Mesodermal cell (in vitro differentiated cells): Measurements from ENCODE around the gene SLC5A10.

ENCODE experiments used
- H3K27ac ChIP-seq: 2 replicates; pipeline ENCODE4 v1.7.0; 2013; ENCODE audit warnings: mild to moderate bottlenecking, low read depth, low read length, moderate library complexity; ENCODE audit not compliant: severe bottlenecking
- H3K36me3 ChIP-seq: 2 replicates; pipeline ENCODE4 v1.7.1; 2013; ENCODE audit warnings: mild to moderate bottlenecking, low read length, moderate library complexity; ENCODE audit not compliant: control insufficient read depth, insufficient read depth
- H3K4me1 ChIP-seq: one replicate; pipeline ENCODE4 v1.7.1; 2013; ENCODE audit warnings: mild to moderate bottlenecking, low read length; ENCODE audit not compliant: insufficient read depth, control insufficient read depth, poor library complexity, severe bottlenecking
- H3K4me3 ChIP-seq: 2 replicates; pipeline ENCODE4 v1.7.0; 2013; ENCODE audit warnings: low read length, control low read depth, mild to moderate bottlenecking; ENCODE audit not compliant: insufficient read depth, poor library complexity, severe bottlenecking; ENCODE audit errors: extremely low read depth
- H3K9me3 ChIP-seq: 2 replicates; pipeline ENCODE4 v1.7.1; 2013; ENCODE audit warnings: mild to moderate bottlenecking, low read length, moderate library complexity; ENCODE audit not compliant: control insufficient read depth
- WGBS, 2 experiments: methylation state at CpG; one replicate each; pipeline ENCODE4 v1.1.5; 2013; ENCODE audit warnings: missing lambda C conversion rate in 2 of 2; ENCODE audit not compliant: insufficient coverage in 2 of 2; 5-methylcytosine and 5-hydroxymethylcytosine counted together

Gene SLC5A10

GRCh38 chr17:18965530-18966236 lies 13.7 kb downstream of the SLC5A10 start:
- H3K9me3 ChIP-seq: no peaks in the 10 kb centered on the region
- H3K4me3 ChIP-seq: no peak overlapping the region
- peaks cover 43% of the 10 kb centered on the region for H3K4me1 ChIP-seq
- 94% methylated on average over 11 to 12 of the region's 14 CpGs for WGBS, 2 experiments
- no peak overlapping the region for H3K27ac ChIP-seq
- H3K36me3 ChIP-seq: peaks cover 12% of the 10 kb centered on the region

DNA sequence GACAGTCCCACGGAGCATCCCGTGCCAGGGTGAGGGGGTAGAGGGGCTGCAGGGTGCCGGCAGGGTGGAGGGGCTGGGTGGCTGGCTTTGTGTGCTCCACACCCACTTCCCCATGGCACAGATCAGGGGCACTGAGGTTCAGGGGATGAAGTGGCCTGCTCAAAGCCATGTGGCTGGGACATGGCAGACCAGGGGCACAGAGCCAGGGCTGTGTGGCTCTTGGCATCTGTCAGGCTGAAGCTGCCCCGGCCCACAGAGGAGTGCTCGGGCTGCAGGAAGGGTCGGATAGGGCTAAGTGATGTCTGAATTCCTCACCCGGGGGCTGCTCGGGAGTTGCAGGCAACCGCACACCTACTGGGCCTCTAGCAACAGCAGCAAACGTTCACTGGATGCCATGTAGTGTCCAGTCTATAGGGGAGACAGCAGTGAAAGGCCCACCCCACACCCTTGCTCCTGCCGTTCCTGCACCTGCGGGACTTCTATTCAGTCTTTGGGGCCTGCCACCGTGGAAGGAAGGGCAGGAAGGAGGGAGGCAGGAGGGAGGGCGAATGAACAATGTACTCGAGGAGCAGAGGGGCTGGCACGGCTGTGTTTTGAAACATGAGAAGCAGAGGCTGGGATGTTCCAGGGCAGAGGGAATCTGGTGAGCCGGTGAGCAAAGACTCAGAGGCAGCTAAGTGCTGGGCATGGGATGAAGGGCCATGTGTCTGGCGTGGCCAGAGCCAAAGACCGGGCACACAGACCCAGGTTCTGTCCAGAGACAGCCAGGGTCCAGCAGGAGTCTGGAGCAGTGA lies 15.1 kb downstream of the SLC5A10 start:
- 62 to 68% methylated on average over 17 to 19 of the region's 19 CpGs for WGBS, 2 experiments
- peaks cover 35% of the 10 kb centered on the region for H3K4me1 ChIP-seq
- H3K27ac ChIP-seq: peak overlapping the region; percentile 45
- H3K4me3 ChIP-seq: no peak overlapping the region
- peaks cover 25% of the 10 kb centered on the region for H3K36me3 ChIP-seq
- no peaks in the 10 kb centered on the region for H3K9me3 ChIP-seq

- peak overlapping the region; percentile 45 for H3K27ac ChIP-seq
These were observed 16.0 kb downstream of the SLC5A10 start for GRCh38 chr17:18967916-18968315.

DNA sequence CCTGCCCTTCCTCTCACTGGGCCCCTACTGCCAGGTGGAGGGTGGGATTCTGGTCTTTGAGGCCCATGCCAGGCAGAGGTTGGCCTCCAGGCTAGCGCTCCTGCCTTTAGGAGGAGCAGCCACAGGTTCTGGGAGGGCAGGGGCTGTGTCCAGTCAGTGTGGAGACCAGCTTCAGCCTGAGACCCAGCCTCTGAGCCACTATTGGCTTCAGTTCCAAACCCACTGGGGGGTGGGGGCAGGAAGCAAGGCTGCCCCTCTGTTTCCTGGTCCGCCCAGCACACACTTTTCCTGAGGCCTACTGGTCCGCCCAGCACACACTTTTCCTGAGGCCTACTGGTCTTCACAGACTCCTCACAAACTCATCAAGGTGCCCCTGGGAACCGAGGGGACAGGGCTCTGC lies 16.4 kb downstream of the SLC5A10 start:
- Histone ChIP-seq H3K36me3 (peaks cover 27% of the 10 kb centered on the region), H3K4me1 (peaks cover 22% of the 10 kb centered on the region), H3K27ac (peak overlapping the region; percentile 45), H3K9me3 (no peaks in the 10 kb centered on the region), H3K4me3 (no peak overlapping the region)
- WGBS, 2 experiments: 90 to 95% methylated on average over 4 of the region's 4 CpGs

More at GRCh38 chr17:18967916-18968315, 16.0 kb downstream of the SLC5A10 start:
- no peak overlapping the region for H3K4me3 ChIP-seq
- peaks cover 26% of the 10 kb centered on the region for H3K4me1 ChIP-seq
- 79 to 87% methylated on average over 3 to 4 of the region's 4 CpGs for whole genome bisulfite sequencing, 2 experiments
- H3K9me3 ChIP-seq: no peaks in the 10 kb centered on the region
- H3K36me3 ChIP-seq: peaks cover 27% of the 10 kb centered on the region

DNA sequence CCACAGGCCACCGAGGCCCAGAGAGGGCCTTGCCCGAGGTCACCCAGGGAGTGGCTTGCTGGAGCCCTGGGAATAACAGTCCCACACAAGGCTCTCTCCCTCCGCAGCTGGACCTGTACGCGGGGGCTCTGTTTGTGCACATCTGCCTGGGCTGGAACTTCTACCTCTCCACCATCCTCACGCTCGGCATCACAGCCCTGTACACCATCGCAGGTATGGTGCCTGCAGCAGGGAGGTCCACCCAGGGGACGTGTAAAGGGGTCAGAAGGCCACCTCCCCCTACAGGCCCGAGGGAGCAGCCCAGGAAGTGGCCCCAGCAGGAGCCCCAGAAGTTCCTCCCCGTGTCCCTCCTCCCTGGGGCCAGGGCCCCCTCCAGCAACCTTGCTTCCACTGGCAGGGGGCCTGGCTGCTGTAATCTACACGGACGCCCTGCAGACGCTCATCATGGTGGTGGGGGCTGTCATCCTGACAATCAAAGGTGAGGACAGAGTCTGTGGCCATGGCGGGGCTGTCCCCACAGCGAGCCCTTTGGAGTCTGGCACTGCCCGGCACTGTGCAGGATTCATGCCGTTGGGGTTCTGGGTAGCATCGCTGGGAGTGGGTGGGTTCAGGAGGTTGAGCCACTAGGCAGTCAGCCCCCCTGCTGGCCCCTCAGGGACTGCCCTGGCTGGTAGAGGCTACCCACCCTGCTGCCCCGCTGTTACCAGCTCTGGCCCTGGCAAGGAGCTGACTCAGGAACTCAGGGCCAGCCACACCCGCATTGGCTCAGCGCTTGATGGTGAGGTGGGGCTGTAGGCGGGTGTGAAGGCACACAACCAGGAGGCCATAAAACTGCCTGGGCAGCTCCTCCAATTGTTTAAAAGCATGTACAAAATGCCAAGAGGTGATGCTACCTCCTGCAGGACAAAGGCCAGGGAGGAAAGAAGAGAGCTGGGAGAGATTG lies 17.3 kb downstream of the SLC5A10 start:
- H3K9me3 ChIP-seq: no peaks in the 10 kb centered on the region
- peak overlapping the region; percentile 45 for H3K27ac ChIP-seq
- no peak overlapping the region for H3K4me3 ChIP-seq
- 81 to 88% methylated on average over 17 to 20 of the region's 23 CpGs for WGBS, 2 experiments
- H3K36me3 ChIP-seq: peaks cover 27% of the 10 kb centered on the region
- H3K4me1 ChIP-seq: peaks cover 19% of the 10 kb centered on the region

GRCh38 chr17:18970582-18971480 lies 18.9 kb downstream of the SLC5A10 start:
- Histone ChIP-seq H3K4me3 (no peak overlapping the region), H3K9me3 (no peaks in the 10 kb centered on the region), H3K36me3 (peaks cover 36% of the 10 kb centered on the region), H3K27ac (no peak overlapping the region), H3K4me1 (peaks cover 19% of the 10 kb centered on the region)
- WGBS, 2 experiments: 91 to 93% methylated on average over 21 to 25 of the region's 28 CpGs

GRCh38 chr17:18971801-18972200 lies 19.8 kb downstream of the SLC5A10 start:
- Histone ChIP-seq H3K27ac (no peak overlapping the region), H3K9me3 (no peaks in the 10 kb centered on the region), H3K4me1 (peaks cover 19% of the 10 kb centered on the region), H3K36me3 (peaks cover 43% of the 10 kb centered on the region), H3K4me3 (no peak overlapping the region)
- 95 to 98% methylated on average over 4 to 7 of the region's 7 CpGs for WGBS, 2 experiments

GRCh38 chr17:18974407-18975149 lies 22.6 kb downstream of the SLC5A10 start:
- no peaks in the 10 kb centered on the region for H3K9me3 ChIP-seq
- WGBS, 2 experiments: 93 to 95% methylated on average over 4 to 10 of the region's 10 CpGs

DNA sequence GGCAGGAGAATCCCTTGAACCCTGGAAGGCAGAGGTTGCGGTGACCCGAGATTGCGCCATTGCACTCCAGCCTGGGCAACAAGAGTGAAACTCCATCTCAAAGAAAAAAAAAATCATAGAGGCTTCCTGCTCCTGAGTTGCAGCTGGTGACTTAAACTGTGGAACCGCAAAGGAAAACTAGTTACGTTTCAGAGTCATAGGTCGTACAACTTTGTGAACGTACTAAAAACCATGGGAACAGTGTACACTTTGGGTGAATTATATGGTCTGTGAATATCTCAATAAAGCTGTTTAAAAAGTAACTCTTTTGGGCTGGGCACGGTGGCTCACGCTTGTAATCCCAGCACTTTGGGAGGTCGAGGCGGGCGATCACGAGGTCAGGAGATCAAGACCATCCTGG lies 23.6 kb downstream of the SLC5A10 start:
- 97% methylated on average over 13 of the region's 13 CpGs for WGBS, 2 experiments
- Histone ChIP-seq H3K9me3 (no peaks in the 10 kb centered on the region), H3K4me3 (no peak overlapping the region), H3K27ac (no peak overlapping the region), H3K4me1 (no peaks in the 10 kb centered on the region), H3K36me3 (peaks cover 49% of the 10 kb centered on the region)

More at GRCh38 chr17:18974407-18975149, 22.6 kb downstream of the SLC5A10 start:
- no peak overlapping the region for H3K27ac ChIP-seq
- peaks cover 57% of the 10 kb centered on the region for H3K36me3 ChIP-seq
- H3K4me3 ChIP-seq: no peak overlapping the region
- H3K4me1 ChIP-seq: no peaks in the 10 kb centered on the region
